SK-N-SH treated with all-trans-retinoic acid at 6 μM for 48 hours (cell line): Measurements from ENCODE around the gene HCFC2.

Experiments used
- ARNTL ChIP-seq: fragments of 450-650 bp; formaldehyde crosslinking; IDR thresholded peaks from 2 replicates; pipeline ENCODE4 v1.5.0; 2020; ENCODE audit warnings: low read depth, mild to moderate bottlenecking, moderate library complexity, borderline replicate concordance
- BACH2 ChIP-seq: fragments of 250-450 bp; sonication (Bioruptor Pico); IDR thresholded peaks from 2 replicates; pipeline ENCODE4 v1.9.0; 2021; ENCODE audit warnings: mild to moderate bottlenecking, borderline replicate concordance
- CSDC2 ChIP-seq: fragments of 250-450 bp; sonication (Bioruptor Pico); IDR thresholded peaks from 2 replicates; pipeline ENCODE4 v1.5.0; 2020; ENCODE audit warnings: mild to moderate bottlenecking, moderate library complexity
- ISL1 ChIP-seq: fragments of 250-450 bp; sonication (Bioruptor Pico); IDR thresholded peaks from 2 replicates; pipeline ENCODE4 v2.1.2; 2022; ENCODE audit warnings: mild to moderate bottlenecking, moderate library complexity
- PPARA ChIP-seq: fragments of 250-450 bp; sonication (Bioruptor Pico); IDR thresholded peaks from 2 replicates; pipeline ENCODE4 v1.5.0; 2020; ENCODE audit warnings: mild to moderate bottlenecking, borderline replicate concordance
- ZC3H10 ChIP-seq: fragments of 250-450 bp; sonication (Bioruptor Pico); IDR thresholded peaks from 2 replicates; pipeline ENCODE4 v1.5.1; 2021; ENCODE audit warnings: mild to moderate bottlenecking, moderate library complexity
- ZFP30 ChIP-seq: fragments of 450-650 bp; formaldehyde crosslinking; IDR thresholded peaks from 2 replicates; pipeline ENCODE4 v1.5.0; 2022; ENCODE audit warnings: mild to moderate bottlenecking, moderate library complexity
- ZNF70 ChIP-seq: fragments of 450-650 bp; formaldehyde crosslinking; IDR thresholded peaks from 2 replicates; pipeline ENCODE4 v1.5.0; 2020; ENCODE audit warnings: mild to moderate bottlenecking, moderate library complexity
- ZNF8 ChIP-seq: fragments of 450-650 bp; formaldehyde crosslinking; IDR thresholded peaks from 2 replicates; pipeline ENCODE4 v1.5.0; 2020; ENCODE audit warnings: mild to moderate bottlenecking, moderate library complexity
- TF ChIP-seq, protein P1 (sequence below): fragments of 250-450 bp; sonication (Bioruptor Pico); IDR thresholded peaks from 2 replicates; pipeline ENCODE4 v1.8.0; 2020; ENCODE audit warnings: mild to moderate bottlenecking, moderate library complexity, borderline replicate concordance
- TF ChIP-seq, protein P2 (sequence below): fragments of 250-450 bp; sonication (Bioruptor Pico); IDR thresholded peaks from 2 replicates; pipeline ENCODE4 v1.5.1; 2021; ENCODE audit warnings: mild to moderate bottlenecking, moderate library complexity

DNA sequence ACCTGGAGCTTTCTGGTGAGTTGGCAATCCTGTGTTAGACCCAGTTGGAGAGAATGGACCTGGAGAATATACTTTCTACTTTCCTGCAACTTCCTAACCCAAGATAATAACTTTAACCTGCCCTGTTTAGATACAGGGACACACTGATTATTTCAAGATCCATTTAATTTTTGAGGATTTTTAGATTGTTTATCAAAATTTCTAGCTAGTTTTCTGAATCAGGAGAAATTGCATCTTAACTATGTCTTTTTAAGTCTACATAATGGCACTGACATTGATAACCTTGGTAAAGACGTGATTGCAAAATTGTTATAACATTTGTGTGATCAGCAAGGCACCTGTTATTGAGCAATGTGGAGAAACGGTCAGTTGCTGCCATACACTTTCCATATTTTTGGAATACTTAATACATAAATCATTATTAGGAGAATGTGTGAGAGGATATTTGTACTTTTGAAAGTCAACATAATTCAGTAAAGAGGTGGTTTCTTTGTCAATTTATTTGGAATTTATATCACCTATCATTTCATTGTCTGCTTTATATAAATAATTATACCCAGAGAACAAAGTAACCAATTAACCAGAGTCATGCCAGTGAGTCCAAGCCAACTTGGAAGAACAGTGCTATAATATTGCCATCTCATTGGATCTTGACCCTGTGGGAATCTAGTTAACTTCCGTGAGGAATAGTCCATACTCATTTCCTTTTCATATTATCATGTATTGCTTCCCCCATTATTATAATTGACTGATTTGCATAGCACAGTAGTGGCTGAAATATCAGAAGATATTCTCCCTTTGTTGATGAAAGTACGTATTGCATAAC is 45.3 kb downstream of the HCFC2 start:
- TF ChIP-seq ZNF8 (CRISPR knock-in tag) (no peak), ZFP30 (CRISPR knock-in tag) (no peak), ARNTL (no peak), CSDC2 (CRISPR knock-in tag) (no peak), ZC3H10 (CRISPR knock-in tag) (no peak), BACH2 (CRISPR knock-in tag) (no peak), ZNF70 (CRISPR knock-in tag) (no peak), ISL1 (CRISPR knock-in tag) (no peak), PPARA (no peak)
- TF ChIP-seq, protein P1, sequence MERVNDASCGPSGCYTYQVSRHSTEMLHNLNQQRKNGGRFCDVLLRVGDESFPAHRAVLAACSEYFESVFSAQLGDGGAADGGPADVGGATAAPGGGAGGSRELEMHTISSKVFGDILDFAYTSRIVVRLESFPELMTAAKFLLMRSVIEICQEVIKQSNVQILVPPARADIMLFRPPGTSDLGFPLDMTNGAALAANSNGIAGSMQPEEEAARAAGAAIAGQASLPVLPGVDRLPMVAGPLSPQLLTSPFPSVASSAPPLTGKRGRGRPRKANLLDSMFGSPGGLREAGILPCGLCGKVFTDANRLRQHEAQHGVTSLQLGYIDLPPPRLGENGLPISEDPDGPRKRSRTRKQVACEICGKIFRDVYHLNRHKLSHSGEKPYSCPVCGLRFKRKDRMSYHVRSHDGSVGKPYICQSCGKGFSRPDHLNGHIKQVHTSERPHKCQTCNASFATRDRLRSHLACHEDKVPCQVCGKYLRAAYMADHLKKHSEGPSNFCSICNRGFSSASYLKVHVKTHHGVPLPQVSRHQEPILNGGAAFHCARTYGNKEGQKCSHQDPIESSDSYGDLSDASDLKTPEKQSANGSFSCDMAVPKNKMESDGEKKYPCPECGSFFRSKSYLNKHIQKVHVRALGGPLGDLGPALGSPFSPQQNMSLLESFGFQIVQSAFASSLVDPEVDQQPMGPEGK: no peak
- TF ChIP-seq, protein P2, sequence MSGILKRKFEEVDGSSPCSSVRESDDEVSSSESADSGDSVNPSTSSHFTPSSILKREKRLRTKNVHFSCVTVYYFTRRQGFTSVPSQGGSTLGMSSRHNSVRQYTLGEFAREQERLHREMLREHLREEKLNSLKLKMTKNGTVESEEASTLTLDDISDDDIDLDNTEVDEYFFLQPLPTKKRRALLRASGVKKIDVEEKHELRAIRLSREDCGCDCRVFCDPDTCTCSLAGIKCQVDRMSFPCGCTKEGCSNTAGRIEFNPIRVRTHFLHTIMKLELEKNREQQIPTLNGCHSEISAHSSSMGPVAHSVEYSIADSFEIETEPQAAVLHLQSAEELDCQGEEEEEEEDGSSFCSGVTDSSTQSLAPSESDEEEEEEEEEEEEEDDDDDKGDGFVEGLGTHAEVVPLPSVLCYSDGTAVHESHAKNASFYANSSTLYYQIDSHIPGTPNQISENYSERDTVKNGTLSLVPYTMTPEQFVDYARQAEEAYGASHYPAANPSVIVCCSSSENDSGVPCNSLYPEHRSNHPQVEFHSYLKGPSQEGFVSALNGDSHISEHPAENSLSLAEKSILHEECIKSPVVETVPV (CRISPR knock-in tag): no peak
